HG02981 (cell line): ENCODE data around the gene TRIM66.

Experiments
- ATAC-seq: cut with Tn5 transposase; IDR thresholded peaks from one replicate; pipeline ENCODE4 v1.9.1; 2021; ENCODE audit warnings: mild to moderate bottlenecking, moderate library complexity; ENCODE audit not compliant: unreplicated experiment

The TRIM66 gene

GRCh38 chr11:8577791-8578581 is 104.5 kb downstream of the TRIM66 start:
- ATAC-seq: no peak

- no peak for ATAC-seq
Measured at GRCh38 chr11:8574798-8575197, 107.7 kb downstream of the TRIM66 start.

GRCh38 chr11:8573777-8574176 is 108.7 kb downstream of the TRIM66 start:
- ATAC-seq: no peak

- ATAC-seq: peak; percentile 59
Measured at GRCh38 chr11:8567602-8568198, 114.8 kb downstream of the TRIM66 start.

- no peak for ATAC-seq
Measured at GRCh38 chr11:8566613-8567210, 115.8 kb downstream of the TRIM66 start.

GRCh38 chr11:8564526-8564925 is 117.9 kb downstream of the TRIM66 start:
- no peak for ATAC-seq
